ENCODE data around the gene ZNF829.

Gene ZNF829

GRCh38 chr19:36918090-36918489 lies 2.0 kb upstream of the ZNF829 start:
- POLR2A ChIA-PET = no interaction called here
- DNase-seq (ENCODE audit: extremely low spot score) = no peak
- CTCF ChIA-PET = no interaction called here
- no peak for TF ChIP-seq CTCF (IDR thresholded peaks at IDR 0.05; ENCODE audit: control extremely low read depth, extremely low read depth, low read depth, missing control alignments)

GRCh38 chr19:36916991-36917390 lies 900 bp upstream of the ZNF829 start:
- TF ChIP-seq CTCF (IDR thresholded peaks at IDR 0.05; ENCODE audit: control extremely low read depth, extremely low read depth, low read depth, missing control alignments) = no peak
- ChIA-PET CTCF (interaction anchor here (0.8 to 0.9 kb wide), 2 partner anchors 63 to 389 kb away, joined by 3 read pairs; partner anchors contain the start of gene ZNF260), POLR2A (no interaction called here)
- no peak for DNase-seq (ENCODE audit: extremely low spot score)

GRCh38 chr19:36898422-36898821 lies 17.7 kb downstream of the ZNF829 start:
- no peak for DNase-seq (ENCODE audit: extremely low spot score)
- ChIA-PET CTCF (interaction anchor here (0.7 to 1.1 kb wide), 2 partner anchors 9 to 28 kb away, joined by 3 read pairs; no protein-coding TSS in a partner anchor), POLR2A (no interaction called here)
- TF ChIP-seq CTCF (IDR thresholded peaks at IDR 0.05; ENCODE audit: control extremely low read depth, extremely low read depth, low read depth, missing control alignments) = no peak

GRCh38 chr19:36894849-36895383 lies 21.2 kb downstream of the ZNF829 start:
- POLR2A ChIA-PET = no interaction called here
- CTCF ChIA-PET = no interaction called here
- TF ChIP-seq CTCF (IDR thresholded peaks at IDR 0.05; ENCODE audit: control extremely low read depth, extremely low read depth, low read depth, missing control alignments) = no peak

GRCh38 chr19:36891768-36892357 lies 24.2 kb downstream of the ZNF829 start:
- no peak for TF ChIP-seq CTCF (IDR thresholded peaks at IDR 0.05; ENCODE audit: control extremely low read depth, extremely low read depth, low read depth, missing control alignments)
- ChIA-PET CTCF (no interaction called here), POLR2A (no interaction called here)
- DNase-seq (ENCODE audit: extremely low spot score) = no peak

More at GRCh38 chr19:36894849-36895383, 21.2 kb downstream of the ZNF829 start:
- DNase-seq (ENCODE audit: extremely low spot score) = no peak

GRCh38 chr19:36876993-36877938 lies 38.8 kb downstream of the ZNF829 start:
- POLR2A ChIA-PET = no interaction called here
- TF ChIP-seq CTCF (IDR thresholded peaks at IDR 0.05; ENCODE audit: control extremely low read depth, extremely low read depth, low read depth, missing control alignments) = no peak
- CTCF ChIA-PET = no interaction called here
- DNase-seq (ENCODE audit: extremely low spot score) = no peak
